ENCODE data around the gene EDNRB.

Gene EDNRB

GRCh38 chr13:77883328-77883727 lies 35.3 kb downstream of the EDNRB start:
- no peak for DNase-seq (ENCODE audit: extremely low read depth, low read depth)

GRCh38 chr13:77878190-77878589 lies 40.4 kb downstream of the EDNRB start:
- no peak for TF ChIP-seq CTCF (IDR thresholded peaks at IDR 0.05; ENCODE audit: low read depth, low read length)
- DNase-seq (ENCODE audit: extremely low read depth, low read depth), result no peak

More at GRCh38 chr13:77883328-77883727, 35.3 kb downstream of the EDNRB start:
- no peak for TF ChIP-seq CTCF (IDR thresholded peaks at IDR 0.05; ENCODE audit: low read depth, low read length)

- DNase-seq (ENCODE audit: extremely low read depth, low read depth), result peak; percentile 79
- no peak for TF ChIP-seq CTCF (IDR thresholded peaks at IDR 0.05; ENCODE audit: low read depth, low read length)
Observed at GRCh38 chr13:77876176-77876575, 42.5 kb downstream of the EDNRB start.

GRCh38 chr13:77874406-77874805 lies 44.2 kb downstream of the EDNRB start:
- DNase-seq (ENCODE audit: extremely low read depth, low read depth), result no peak
- TF ChIP-seq CTCF (IDR thresholded peaks at IDR 0.05; ENCODE audit: low read depth, low read length), result no peak

GRCh38 chr13:77872995-77873394 lies 45.6 kb downstream of the EDNRB start:
- DNase-seq (ENCODE audit: extremely low read depth, low read depth), result no peak
- no peak for TF ChIP-seq CTCF (IDR thresholded peaks at IDR 0.05; ENCODE audit: low read depth, low read length)

GRCh38 chr13:77871596-77871995 lies 47.0 kb downstream of the EDNRB start:
- no peak for DNase-seq (ENCODE audit: extremely low read depth, low read depth)
- no peak for TF ChIP-seq CTCF (IDR thresholded peaks at IDR 0.05; ENCODE audit: low read depth, low read length)

GRCh38 chr13:77868717-77869116 lies 49.9 kb downstream of the EDNRB start:
- no peak for DNase-seq (ENCODE audit: extremely low read depth, low read depth)
- no peak for TF ChIP-seq CTCF (IDR thresholded peaks at IDR 0.05; ENCODE audit: low read depth, low read length)
